ENCODE results near the gene PIEZO2.

DNA sequence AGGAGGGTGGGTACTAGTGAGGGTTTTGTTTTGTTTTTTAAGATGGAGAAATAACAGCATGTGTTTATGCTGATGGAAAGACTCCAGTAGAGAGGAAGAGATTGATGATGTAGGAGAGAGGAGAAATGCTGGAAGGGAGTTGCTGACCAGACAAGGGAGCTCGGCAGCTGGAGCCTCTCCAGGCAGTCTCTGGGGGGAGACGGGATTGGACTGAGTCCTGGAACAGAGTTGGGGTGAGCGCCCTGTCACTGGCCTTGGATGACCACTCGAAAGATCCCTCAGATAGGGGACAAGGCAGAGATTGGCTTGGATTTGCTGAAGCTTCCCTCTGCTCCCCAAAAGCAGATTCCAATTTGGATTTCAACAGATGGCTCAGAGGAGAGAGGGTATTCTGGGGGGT, 425.9 kb downstream of the PIEZO2 start:
- no peak for TF ChIP-seq CTCF (conservative IDR thresholded peaks at IDR 0.05; ENCODE audit: low read length)
- TF ChIP-seq EZH2phosphoT487 (IDR thresholded peaks at IDR 0.05; ENCODE audit: borderline replicate concordance): no peak
